HG03432 (cell line): ENCODE results near the gene FBH1.
"Not testable (repeated sequence)": the region's sequence is repeated elsewhere in the genome, so short reads cannot be mapped to it uniquely, and the experiment has no call there.

Experiments used
- ATAC-seq: cut with Tn5 transposase; IDR thresholded peaks from one replicate; pipeline ENCODE4 v1.9.1; 2021; ENCODE audit warnings: mild to moderate bottlenecking, moderate library complexity; ENCODE audit not compliant: unreplicated experiment

Gene FBH1

DNA sequence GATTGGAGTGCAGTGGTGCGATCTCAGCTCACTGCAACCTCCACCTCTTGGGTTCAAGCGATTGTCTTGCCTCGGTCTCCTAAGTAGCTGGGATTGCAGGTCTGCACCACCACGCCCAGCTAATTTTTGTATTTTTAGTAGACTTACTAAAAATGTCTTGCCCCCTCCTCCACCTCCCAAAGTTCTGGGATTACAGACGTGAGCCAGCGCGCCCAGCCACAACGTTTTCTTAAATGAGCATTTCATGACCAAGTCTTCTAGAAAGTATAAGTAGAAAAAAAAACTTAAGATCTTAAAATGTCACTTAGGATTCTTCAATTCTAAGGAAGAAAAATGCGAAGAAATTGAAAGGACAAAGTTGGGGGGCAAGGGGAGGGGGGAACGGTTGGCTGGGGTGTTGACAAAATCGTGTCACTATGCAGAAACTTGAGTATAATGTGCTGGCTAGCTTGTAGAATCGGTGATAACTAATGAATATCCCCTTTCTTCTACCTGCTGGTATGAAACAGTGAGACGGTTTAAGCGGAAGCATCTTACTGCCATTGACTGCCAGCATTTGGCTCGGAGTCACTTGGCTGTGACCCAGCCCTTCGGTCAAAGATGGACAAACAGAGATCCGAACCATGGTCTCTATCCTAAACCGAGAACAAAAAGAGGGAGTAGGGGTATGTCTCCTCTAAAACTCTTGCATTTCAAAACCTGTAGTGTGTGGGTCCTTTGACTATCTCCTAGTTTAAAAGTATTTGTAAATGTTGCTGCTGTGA is 12.7 kb downstream of the FBH1 start:
- ATAC-seq: no peak

DNA sequence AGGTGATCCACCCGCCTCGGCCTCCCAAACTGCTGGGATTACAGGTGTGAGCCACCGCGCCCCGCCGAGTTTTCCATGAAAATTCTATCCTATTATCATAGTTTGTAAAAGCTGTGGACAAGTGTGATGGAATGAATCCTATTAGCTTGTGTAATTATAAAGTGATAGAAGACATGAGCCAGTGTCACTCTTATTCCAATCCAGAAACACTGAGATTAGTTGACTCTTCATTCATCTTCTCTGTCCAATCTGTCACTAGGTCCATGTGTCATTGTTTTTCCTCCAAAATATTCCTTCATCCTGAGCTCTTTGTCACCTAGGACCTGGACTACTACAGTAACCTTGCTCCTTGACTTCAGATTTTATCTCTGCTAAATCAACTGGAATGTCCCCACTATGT is 13.5 kb downstream of the FBH1 start:
- no peak for ATAC-seq

DNA sequence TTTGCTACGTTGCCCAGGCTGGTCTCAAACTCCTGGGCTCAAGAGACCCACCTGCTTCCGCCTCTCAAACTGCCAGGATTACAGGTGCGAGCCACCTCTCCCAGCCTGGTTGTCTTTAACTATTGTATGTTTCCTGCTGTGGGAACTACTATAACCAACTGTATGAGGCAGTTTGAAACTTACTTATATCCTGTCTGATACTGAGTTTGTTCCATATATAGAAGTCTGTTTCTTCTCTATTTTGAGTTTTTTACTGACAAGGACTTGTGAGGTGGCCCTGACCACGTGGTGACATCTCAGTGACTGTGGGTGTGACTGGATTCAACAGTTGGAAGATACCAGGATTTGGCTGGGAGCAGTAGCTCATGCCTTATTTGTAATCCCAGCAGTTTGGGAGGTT is 14.2 kb downstream of the FBH1 start:
- peak; percentile 98 for ATAC-seq

DNA sequence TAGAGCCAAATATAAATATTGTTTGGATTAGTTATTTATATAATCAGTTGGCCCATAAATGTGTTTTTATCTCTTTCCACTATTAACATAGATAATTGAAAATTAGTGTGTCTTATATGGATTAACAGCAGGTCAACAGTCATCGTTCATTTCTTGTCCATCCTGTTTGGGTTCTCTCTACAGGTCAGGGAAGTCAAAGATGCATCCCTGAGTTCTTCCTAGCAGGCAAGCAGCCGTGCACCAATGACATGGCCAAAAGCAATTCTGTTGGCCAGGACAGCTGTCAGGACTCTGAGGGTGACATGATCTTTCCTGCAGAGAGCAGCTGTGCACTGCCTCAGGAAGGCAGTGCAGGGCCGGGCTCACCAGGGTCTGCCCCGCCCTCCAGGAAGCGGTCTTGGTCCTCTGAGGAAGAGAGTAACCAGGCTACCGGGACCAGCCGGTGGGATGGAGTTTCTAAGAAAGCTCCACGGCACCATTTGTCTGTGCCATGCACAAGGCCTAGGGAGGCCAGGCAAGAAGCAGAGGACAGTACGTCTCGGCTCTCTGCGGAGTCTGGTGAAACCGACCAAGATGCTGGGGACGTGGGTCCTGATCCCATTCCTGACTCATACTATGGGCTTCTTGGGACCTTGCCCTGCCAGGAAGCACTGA is 15.9 kb downstream of the FBH1 start:
- no peak for ATAC-seq

DNA sequence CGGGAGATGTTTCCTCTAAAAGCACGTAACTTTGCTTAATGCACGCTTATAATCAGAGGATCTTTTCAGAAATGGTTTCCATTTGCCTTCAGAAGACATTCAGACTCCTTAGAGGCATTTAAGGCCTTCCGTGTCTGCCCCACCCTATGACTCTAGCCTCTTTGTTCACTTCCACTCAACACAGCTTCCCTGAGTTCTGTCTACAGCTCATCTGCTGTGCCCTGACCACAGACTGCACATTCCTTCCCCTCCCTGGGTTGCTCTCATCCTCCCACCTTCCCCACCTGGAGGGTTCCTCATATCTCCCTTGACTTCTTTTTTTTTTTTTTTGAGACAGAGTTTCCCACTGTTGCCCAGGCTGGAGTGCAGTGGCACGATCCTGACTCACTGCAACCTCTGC is 16.6 kb downstream of the FBH1 start:
- no peak for ATAC-seq

DNA sequence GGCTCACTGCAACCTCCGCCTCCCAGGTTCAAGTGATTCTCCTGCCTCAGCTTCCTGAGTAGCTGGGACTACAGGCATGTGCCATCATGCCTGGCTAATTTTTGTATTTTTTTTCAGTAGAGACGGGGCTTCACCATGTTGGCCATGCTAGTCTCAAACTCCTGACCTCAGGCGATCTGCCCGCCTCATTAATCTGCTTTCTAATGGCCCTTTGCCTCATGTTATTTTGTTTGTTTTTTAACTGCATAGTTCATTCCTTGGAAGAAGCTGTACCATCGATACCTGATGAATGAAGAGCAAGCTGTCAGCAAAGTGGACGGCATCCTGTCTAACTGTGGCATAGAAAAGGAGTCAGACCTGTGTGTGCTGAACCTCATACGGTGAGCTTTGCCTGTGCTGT is 18.6 kb downstream of the FBH1 start:
- ATAC-seq: not testable (repeated sequence)

DNA sequence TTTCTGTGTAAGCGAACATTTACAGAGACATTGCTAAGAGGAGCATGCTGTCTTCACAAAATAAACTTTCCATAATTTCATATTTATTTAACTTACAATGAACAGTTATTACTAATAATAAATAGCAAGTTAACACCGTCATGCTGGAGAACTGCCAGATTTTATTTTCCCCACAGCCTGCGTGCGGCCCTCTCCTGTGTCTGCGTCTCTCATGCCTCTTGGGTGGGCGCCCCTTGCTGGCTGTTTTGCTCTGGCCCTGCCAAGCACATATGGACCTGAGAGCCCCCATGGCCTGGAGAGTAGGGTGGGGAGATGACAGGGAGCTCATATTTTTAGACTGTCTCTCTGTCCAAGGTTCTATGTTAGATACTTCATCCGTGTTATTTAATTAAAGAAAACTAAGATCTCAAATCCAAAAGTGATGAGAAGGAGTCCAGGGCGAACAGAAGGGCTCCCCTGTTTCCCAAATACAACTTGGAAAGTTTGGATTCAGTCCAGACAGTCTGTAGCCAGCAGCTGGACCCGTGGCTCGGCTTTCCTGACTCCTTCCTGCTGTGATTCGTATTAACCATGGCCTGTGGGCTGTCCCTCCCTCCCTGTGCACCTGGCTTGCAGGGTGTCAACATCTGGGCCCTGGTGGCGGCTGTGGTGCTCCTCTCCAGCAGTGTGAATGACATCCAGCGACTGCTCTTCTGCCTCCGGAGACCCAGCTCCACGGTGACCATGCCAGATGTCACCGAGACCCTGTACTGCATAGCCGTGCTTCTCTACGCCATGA is 20.5 kb downstream of the FBH1 start:
- ATAC-seq: no peak

DNA sequence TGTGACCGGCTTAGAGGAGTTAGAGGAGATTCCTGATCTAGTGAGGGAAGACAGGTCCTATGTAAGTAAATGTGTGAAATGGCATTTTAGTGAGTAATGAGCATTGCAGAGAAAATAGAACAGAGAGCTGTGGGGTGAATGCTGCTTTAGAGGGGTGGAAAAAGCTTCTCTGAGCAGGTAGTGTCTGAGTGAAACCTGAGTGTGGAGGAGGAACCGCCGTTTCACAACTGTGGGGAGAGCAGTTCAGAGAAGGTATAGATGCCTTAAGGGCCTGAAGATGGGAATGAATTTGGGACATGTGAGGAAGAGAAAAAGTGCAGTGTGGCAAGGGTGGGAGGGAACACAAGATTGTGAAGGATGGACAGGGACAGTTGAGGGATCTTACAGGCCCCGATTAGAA is 21.6 kb downstream of the FBH1 start:
- ATAC-seq: no peak

DNA sequence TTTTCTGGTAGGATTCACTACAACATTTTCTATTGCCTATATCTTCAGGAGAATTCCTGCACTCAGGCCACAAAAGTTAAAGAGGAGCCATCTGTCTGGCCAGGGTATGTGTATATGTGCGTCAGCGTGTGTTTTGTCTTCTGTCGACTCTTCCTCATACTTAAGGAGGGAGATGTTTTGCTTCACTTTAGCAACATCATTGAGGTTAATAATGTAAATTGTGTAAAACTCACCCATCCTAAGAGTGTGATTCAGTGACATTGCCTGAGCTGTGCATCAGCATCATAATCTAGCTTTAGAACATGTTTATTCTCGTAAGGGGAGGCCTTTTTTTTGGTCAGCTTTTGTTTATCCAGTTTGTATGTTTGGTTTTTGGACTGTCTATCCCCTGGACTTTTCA is 23.7 kb downstream of the FBH1 start:
- no peak for ATAC-seq

DNA sequence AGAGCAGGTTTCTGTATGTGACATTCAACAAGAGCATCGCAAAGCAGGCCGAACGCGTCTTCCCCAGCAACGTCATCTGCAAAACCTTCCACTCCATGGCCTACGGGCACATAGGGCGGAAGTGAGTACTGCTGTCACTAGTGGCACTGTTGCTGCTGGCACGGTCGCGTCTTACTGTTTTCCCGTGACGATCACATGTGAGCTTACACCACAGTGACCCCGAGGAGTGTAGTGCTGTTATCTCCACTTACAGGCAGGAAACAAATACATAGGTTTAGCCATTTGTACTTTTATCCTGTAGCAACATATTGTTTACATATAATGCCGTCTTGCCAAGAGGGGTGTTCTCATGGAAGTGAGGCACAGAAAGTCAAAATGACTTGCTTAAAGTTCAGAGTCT is 25.4 kb downstream of the FBH1 start:
- no peak for ATAC-seq

DNA sequence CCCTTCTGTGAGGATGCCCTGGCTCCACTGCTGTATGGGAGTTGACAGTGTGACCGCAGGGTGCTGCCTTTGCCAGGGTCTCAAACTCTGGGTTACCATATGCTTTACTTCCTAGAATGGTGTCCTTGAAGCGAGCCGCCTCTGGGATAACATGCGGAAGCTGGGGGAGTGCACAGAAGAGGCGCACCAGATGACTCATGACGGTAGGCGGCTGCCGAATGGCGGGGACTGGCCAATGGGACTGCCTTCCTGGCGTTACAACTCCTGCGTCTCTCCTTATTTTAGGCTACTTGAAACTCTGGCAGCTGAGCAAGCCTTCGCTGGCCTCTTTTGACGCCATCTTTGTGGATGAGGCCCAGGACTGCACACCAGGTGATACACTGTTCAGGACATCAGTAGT is 27.3 kb downstream of the FBH1 start:
- ATAC-seq: no peak

DNA sequence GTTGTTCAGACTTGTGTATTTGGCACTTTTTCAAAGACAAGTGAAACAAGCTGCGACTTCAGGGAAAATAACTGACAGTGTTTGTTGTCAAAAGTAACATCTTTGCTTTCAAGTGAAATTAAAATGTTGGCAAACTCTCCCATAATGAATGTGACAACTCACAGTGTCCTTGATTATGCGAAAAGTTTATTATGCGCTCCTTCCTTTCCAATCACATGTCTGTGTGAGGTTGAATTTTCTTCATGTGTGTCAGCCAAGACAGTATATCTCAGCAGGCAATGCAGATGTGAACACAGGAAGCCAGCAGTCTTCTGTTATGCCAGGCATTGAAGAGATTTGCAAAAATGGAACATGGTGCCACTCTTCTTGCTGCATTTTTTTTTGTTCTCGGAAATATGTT is 28.7 kb downstream of the FBH1 start:
- ATAC-seq: no peak

DNA sequence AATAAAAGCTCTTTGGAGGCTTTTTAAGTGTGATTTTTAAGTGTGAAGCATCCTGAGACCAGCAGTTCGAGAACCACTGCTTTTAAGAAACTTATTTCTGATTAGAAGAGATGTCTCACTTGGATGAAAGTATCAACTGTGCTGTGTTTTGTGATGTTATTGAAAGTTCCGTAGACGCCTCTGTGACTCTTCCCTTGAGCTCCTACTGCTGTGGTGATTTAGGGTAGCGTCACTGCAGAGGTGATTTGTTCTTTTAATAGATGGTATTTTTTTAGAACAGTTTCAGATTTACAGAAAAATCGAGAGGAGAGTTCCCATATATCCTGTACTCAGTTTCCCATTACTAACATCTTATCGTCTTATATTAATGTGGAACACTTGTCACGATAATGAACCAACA is 29.5 kb downstream of the FBH1 start:
- no peak for ATAC-seq

DNA sequence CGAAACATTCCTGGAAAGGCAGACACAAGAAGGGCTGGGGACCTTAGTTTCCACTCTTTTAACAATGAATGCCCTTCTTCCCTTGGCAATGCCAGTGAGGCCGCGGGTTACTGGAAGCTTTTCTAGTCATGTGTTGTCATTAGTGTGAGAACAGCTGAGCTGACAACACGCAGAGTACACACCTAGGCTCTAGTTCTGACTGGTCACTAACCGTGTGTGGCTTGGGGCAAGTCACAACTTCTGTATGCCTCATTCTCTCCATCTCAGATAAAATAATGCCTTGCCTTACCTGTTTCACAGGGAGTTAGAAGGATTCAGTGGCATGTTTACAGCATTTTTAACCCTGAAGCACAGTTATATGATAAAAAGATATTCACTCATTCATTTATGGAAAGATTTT is 31.7 kb downstream of the FBH1 start:
- ATAC-seq: no peak

DNA sequence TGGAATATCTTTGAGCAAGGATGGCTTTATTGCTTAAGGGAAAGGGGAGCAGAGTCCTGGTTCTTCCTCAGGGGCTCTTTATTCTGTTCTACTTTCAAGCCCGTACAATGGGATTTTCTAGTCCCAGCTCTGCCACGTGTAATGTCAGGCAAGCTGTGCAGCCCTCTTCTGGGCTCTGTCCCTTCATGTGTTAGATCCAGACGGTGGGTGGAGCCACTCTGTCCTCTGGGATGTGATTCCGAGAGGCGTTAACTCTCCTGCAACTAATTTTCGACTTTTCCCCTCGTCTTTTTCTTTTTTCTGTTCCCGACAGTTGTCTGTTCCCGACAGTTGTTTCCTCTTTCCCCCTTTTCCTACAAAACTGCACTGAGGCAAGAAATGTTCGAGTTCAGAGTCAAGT is 34.8 kb downstream of the FBH1 start:
- ATAC-seq: no peak

DNA sequence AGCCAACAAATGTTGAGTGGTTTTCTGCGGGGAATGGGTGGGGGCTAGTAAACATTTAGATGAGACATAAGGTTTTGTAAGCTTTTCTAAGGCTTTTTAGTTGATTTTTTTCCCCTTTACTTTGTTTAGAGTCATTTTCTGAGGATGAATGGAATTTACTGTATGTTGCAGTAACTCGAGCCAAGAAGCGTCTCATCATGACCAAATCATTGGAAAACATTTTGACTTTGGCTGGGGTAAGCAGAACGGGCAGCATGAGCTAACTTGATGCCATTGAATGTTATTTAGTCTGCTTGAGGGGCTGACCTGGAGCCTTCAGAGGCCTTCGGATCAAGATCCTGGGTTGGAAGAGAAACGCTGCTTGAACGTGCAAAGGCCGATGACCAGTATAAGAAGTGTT is 37.3 kb downstream of the FBH1 start:
- no peak for ATAC-seq

DNA sequence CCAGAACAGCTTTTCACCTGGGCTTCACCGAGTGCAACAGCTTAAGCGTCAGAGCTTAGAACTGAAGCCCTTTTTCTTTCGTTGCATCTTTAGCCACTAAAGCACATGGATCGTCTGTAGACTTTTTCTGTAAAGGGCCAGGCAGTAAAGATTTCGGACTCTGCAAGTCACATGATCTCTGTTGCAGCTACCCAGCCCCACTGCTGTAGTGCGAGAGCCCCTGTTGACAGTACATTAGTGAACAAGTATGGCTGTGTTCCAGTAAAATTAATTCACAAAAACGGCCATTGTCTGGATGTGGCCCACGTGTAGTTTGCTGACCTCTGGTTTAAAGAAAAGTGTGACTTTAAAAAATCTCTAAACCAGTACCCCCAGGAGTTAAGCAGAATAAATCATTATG is 39.4 kb downstream of the FBH1 start:
- ATAC-seq: no peak

DNA sequence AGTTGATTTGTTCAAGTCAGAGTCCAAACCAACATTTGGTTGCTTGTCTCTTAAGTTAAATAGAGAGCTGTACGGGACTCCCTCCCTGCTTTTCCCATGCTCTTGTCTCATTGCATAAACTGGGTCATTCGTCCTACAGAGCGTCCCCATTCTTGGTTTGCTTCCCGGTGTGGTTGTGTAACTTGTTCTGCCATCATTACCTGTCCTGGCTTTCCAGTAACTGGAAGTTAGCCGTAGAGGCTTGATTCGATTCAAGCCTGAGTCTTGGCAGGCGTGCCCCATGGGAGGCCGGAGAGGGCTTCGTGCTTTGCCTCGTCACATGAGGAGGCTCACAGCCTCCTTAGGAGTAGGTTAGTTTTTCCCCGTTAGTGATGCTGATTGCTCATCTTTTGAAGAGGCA is 40.2 kb downstream of the FBH1 start:
- no peak for ATAC-seq

DNA sequence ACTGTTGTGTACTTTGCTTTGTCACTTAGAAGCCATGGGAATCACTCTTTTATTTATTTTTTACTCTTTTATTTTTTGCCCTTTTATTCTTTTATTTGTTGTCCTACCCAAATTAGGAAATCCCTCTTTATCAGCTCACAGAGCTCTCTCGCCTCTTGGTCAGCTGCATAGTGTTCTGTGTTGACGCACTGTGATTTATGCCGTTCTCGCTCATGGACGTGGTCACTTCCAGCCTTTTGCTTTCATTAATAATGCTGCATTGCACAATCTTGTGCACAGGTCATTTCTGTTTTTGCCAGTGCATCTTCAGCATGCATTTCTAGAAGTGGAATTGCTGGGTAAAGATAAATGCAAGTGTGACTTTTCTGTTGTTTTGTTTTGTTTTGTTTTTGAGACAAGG is 42.3 kb downstream of the FBH1 start:
- no peak for ATAC-seq

DNA sequence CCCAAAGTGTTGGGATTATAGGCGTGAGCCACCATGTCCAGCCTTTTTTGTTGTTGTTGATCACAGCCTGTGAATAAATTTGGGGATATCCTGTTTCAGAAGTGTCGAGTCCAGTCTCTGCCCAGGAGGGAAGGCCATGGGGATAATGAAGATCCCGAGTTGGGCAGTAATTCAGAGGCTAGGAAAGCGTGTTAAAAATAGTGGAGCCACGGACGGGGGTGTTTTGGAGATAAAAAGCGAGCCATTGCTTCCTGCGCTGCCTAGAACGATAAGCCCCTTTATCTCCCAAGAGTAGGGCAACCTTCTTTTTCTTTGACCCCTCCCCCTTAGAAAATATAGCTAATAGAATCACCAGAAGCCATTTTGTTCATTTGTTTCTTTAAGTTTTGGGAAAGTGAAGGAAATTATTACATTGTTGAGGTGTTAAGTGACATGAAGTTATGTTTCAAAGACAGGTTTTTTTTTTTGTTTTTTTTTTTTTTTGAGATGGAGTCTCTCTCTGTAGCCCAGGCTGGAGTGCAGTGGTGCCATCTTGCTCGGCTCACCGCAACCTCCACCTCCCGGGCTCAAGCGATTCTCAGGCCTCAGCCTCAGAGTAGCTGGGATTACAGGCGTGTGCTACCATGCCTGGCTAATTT is 44.0 kb downstream of the FBH1 start:
- ATAC-seq: no peak

DNA sequence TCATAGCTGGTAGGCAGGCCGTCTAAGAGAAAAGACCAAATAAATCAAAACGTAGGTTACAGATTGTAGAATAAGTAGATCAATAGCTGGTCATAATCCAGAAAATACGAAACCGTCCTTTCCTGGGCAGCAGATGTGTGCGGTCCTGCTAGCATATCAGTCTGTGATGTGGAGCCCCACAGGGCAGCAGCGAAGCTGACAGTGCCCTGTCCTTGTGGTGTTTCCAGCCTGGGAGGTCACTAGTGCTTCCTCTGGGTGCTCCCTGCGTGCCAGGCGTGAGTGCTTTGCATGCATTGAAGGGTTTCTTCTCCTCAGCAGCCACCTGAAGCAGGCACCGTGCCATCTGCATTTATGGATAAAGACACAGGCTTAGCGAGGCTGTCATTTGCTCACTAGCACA is 45.6 kb downstream of the FBH1 start:
- no peak for ATAC-seq

DNA sequence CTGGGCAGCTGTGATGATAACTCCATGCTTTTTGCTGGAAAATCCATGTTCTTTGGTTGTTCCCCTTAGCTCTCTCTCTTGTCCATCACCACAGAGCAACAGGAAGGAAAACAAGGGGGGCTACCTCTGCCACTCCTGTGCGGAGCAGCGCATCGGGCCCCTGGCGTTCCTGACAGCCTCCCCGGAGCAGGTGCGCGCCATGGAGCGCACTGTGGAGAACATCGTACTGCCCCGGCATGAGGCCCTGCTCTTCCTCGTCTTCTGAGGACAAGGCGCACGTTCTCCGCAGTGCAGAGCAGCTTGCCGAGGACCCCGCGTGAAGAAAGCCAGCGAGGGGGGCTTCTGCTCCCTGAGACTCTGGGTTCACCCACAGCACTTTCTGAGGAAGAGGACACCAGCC is 47.0 kb downstream of the FBH1 start:
- no peak for ATAC-seq
